H9 (cell line): ENCODE data around the gene COL4A2. TPM values are rescaled to one million over a fixed set of nuclear protein-coding genes. Genes with fewer than 3 reads are reported as not detected.

ENCODE experiments used
- DNase-seq: peaks from one replicate; pipeline ENCODE4 v3.0.0-alpha.2; 2017
- H2AFZ ChIP-seq: one replicate; pipeline ENCODE4 v1.6.1; 2013; ENCODE audit warnings: mild to moderate bottlenecking, low read length, control low read depth, moderate library complexity
- H2AK5ac ChIP-seq: 2 replicates; pipeline ENCODE4 v1.6.1; 2013; ENCODE audit warnings: low read length, control low read depth, mixed read lengths; ENCODE audit not compliant: insufficient read length
- H2BK120ac ChIP-seq: one replicate; pipeline ENCODE4 v1.6.1; 2013; ENCODE audit warnings: low read depth, mild to moderate bottlenecking, low read length, control low read depth, inconsistent platforms; ENCODE audit not compliant: poor library complexity, severe bottlenecking
- H2BK12ac ChIP-seq: 2 replicates; pipeline ENCODE4 v1.6.1; 2013; ENCODE audit warnings: low read length, control low read depth, mixed read lengths, low read depth; ENCODE audit not compliant: insufficient read length
- H2BK15ac ChIP-seq: 2 replicates; pipeline ENCODE4 v1.6.1; 2013; ENCODE audit warnings: low read depth, low read length, control low read depth
- H2BK20ac ChIP-seq: one replicate; pipeline ENCODE4 v1.6.1; 2013; ENCODE audit warnings: low read depth, mild to moderate bottlenecking, low read length, control low read depth, inconsistent platforms; ENCODE audit not compliant: poor library complexity, severe bottlenecking
- H2BK5ac ChIP-seq: 2 replicates; pipeline ENCODE4 v1.6.1; 2013; ENCODE audit warnings: low read length, control low read depth, mixed read lengths; ENCODE audit not compliant: insufficient read length
- H3K14ac ChIP-seq: 2 replicates; pipeline ENCODE4 v1.6.1; 2013; ENCODE audit warnings: low read length, control low read depth; ENCODE audit not compliant: insufficient read depth
- H3K18ac ChIP-seq: 2 replicates; pipeline ENCODE4 v1.6.1; 2013; ENCODE audit warnings: low read depth, mild to moderate bottlenecking, mixed read lengths, low read length, control low read depth; ENCODE audit not compliant: insufficient read length
- H3K23ac ChIP-seq: 2 replicates; pipeline ENCODE4 v1.6.1; 2013; ENCODE audit warnings: low read length, control low read depth, mixed read lengths, low read depth; ENCODE audit not compliant: insufficient read length
- H3K23me2 ChIP-seq: 2 replicates; pipeline ENCODE4 v1.6.1; 2013; ENCODE audit warnings: low read depth, mild to moderate bottlenecking, mixed read lengths, low read length, control low read depth; ENCODE audit not compliant: insufficient read length, poor library complexity, severe bottlenecking
- H3K27ac ChIP-seq: 2 replicates; pipeline ENCODE4 v1.5.1; 2013; ENCODE audit warnings: low read length, control low read depth, mixed read lengths, low read depth; ENCODE audit not compliant: insufficient read length
- H3K27me3 ChIP-seq: 2 replicates; pipeline ENCODE4 v1.6.1; 2013; ENCODE audit warnings: low read length, control low read depth, inconsistent platforms; ENCODE audit not compliant: insufficient read depth
- H3K4ac ChIP-seq: 2 replicates; pipeline ENCODE4 v1.6.1; 2013; ENCODE audit warnings: low read depth, mild to moderate bottlenecking, control low read depth, inconsistent platforms, low read length, moderate library complexity
- H3K4me1 ChIP-seq: 2 replicates; pipeline ENCODE4 v1.6.1; 2013; ENCODE audit warnings: low read length, control low read depth, inconsistent platforms; ENCODE audit not compliant: insufficient read depth
- H3K4me2 ChIP-seq: 2 replicates; pipeline ENCODE4 v1.6.1; 2013; ENCODE audit warnings: low read length, control low read depth, mixed read lengths; ENCODE audit not compliant: insufficient read length, insufficient read depth
- H3K56ac ChIP-seq: 2 replicates; pipeline ENCODE4 v1.6.1; 2013; ENCODE audit warnings: low read depth, mild to moderate bottlenecking, mixed read lengths, low read length, control low read depth; ENCODE audit not compliant: insufficient read length
- H3K79me1 ChIP-seq: 2 replicates; pipeline ENCODE4 v1.6.1; 2013; ENCODE audit warnings: low read depth, mild to moderate bottlenecking, moderate library complexity, low read length, control low read depth, inconsistent platforms; ENCODE audit not compliant: insufficient read depth, poor library complexity, severe bottlenecking
- H3K79me2 ChIP-seq: 2 replicates; pipeline ENCODE4 v1.6.1; 2013; ENCODE audit warnings: low read length, control low read depth, inconsistent platforms; ENCODE audit not compliant: insufficient read depth
- H3K9ac ChIP-seq: 2 replicates; pipeline ENCODE4 v1.6.1; 2013; ENCODE audit warnings: low read length, control low read depth, mixed read lengths; ENCODE audit not compliant: insufficient read length; ENCODE audit errors: extremely low read depth
- H3K9me3 ChIP-seq: one replicate; pipeline ENCODE4 v1.6.1; 2013; ENCODE audit warnings: low read depth, low read length, inconsistent platforms; ENCODE audit not compliant: control insufficient read depth
- H3T11ph ChIP-seq: one replicate; pipeline ENCODE4 v1.6.1; 2013; ENCODE audit warnings: mild to moderate bottlenecking, low read length, control low read depth, inconsistent platforms
- H4K20me1 ChIP-seq: one replicate; pipeline ENCODE4 v1.6.1; 2013; ENCODE audit not compliant: control insufficient read depth, insufficient read length, insufficient read depth
- H4K5ac ChIP-seq: 2 replicates; pipeline ENCODE4 v1.6.1; 2013; ENCODE audit warnings: low read depth, mild to moderate bottlenecking, mixed read lengths, low read length, control low read depth; ENCODE audit not compliant: insufficient read length
- H4K8ac ChIP-seq: replicated peaks from 2 replicates; pipeline ENCODE4 v1.6.1; 2013; ENCODE audit warnings: low read length, control low read depth, mixed read lengths, low read depth; ENCODE audit not compliant: insufficient read length
- H4K91ac ChIP-seq: 2 replicates; pipeline ENCODE4 v1.6.1; 2013; ENCODE audit warnings: low read depth, mild to moderate bottlenecking, moderate library complexity, mixed read lengths, low read length, control low read depth; ENCODE audit not compliant: insufficient read length
- H3K27ac Mint-ChIP-seq, 3 experiments: 2 replicates in 2 of 3; 3 replicates in 1 of 3; pipeline ENCODE4 v1.8.0; 2020 to 2021; ENCODE audit warnings: mixed read lengths in 3 of 3, mild to moderate bottlenecking in 1 of 3, moderate library complexity in 1 of 3
- H3K27me3 Mint-ChIP-seq: 2 replicates; pipeline ENCODE4 v1.8.0; 2021; ENCODE audit warnings: low read depth, mild to moderate bottlenecking, moderate library complexity, mixed read lengths
- H3K36me3 Mint-ChIP-seq, 3 experiments: 2 replicates in 2 of 3; 3 replicates in 1 of 3; pipeline ENCODE4 v1.8.0; 2020 to 2021; ENCODE audit warnings: low read depth in 3 of 3, mixed read lengths in 3 of 3; ENCODE audit not compliant: insufficient read depth in 1 of 3
- H3K4me1 Mint-ChIP-seq, 2 experiments: 2 replicates each; pipeline ENCODE4 v1.8.0; 2020; ENCODE audit warnings: mixed read lengths in 2 of 2
- H3K4me3 Mint-ChIP-seq, 2 experiments: 2 replicates in 1 of 2; 3 replicates in 1 of 2; pipeline ENCODE4 v1.8.0; 2020 to 2021; ENCODE audit warnings: mild to moderate bottlenecking in 2 of 2, mixed read lengths in 2 of 2, moderate library complexity in 1 of 2
- H3K9me3 Mint-ChIP-seq, 2 experiments: 2 replicates in 1 of 2; 3 replicates in 1 of 2; pipeline ENCODE4 v1.8.0; 2020; ENCODE audit warnings: mild to moderate bottlenecking in 2 of 2, mixed read lengths in 2 of 2, moderate library complexity in 1 of 2
- WGBS: extraction: QIAGEN DNeasy Blood & Tissue Kit; methylation state at CpG from one replicate; pipeline ENCODE4 v1.1.7; 2013; ENCODE audit warnings: missing lambda C conversion rate, low lambda C conversion rate, mixed read lengths; ENCODE audit not compliant: insufficient read length; ENCODE audit errors: extremely low coverage; 5-methylcytosine and 5-hydroxymethylcytosine counted together
- total RNA-seq: library from RNA; stranded (reverse); gene quantifications from 2 replicates; pipeline ENCODE4 v1.2.1, GENCODE V29; 2021
- TF ChIP-seq, protein P1 (sequence below): fragments of 200-600 bp; sonication (generic); conservative IDR thresholded peaks from 3 replicates; pipeline ENCODE4 v1.8.0; 2021; ENCODE audit warnings: antibody characterized with exemption, mild to moderate bottlenecking

Gene COL4A2
- total RNA-seq, 1 experiment from 2014 or later, result 76.5 TPM

DNA sequence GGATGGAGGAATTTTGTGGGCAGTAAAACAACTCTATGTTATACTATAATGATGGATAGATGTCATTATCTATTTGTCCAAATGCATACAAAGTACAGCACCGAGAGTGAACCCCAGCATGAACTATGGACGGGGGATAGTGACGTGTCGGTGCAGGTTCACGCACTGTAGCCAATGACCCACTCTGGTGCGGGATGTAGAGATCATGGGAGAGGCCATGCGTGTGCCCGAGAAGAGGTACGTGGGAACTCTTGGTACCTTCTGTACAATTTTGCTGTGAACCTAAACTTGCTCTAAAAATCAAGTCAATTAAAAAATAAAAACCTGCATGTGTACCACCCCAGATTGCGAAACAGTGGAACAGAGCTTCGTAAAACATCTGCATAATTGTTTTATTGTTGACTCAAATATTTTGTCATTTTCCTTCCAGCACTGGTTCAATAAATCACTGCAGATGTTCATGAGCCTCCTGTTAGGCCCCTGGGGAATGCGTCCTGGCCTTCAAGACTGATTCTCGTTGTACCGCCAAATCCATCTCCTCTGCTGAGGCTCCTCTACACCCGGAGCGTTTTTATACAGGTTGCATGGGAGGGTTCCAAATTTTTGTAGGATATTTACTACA lies 31.0 kb upstream of the COL4A2 start:
- H3K27me3 Mint-ChIP-seq, result no peaks in the 10 kb centered on the region
- Histone ChIP-seq H3K18ac (no peak overlapping the region), H2BK120ac (no peak overlapping the region), H4K20me1 (no peaks in the 10 kb centered on the region), H2BK5ac (no peak overlapping the region), H3K56ac (no peak overlapping the region), H3K4ac (no peak overlapping the region), H3K14ac (no peak overlapping the region), H3K4me1 (no peaks in the 10 kb centered on the region), H4K8ac (no peak overlapping the region), H3K4me2 (no peak overlapping the region), H3K9ac (no peak overlapping the region), H3K9me3 (no peaks in the 10 kb centered on the region), H2BK12ac (no peak overlapping the region), H2BK20ac (no peak overlapping the region), H3K79me2 (peaks cover 3% of the 10 kb centered on the region; the same call in 1 of the 2 replicates), H2AK5ac (no peak overlapping the region), H3K27ac (no peak overlapping the region), H4K5ac (no peak overlapping the region), H4K91ac (no peak overlapping the region), H3K79me1 (no peaks in the 10 kb centered on the region), H3K23ac (no peak overlapping the region), H3K23me2 (no peaks in the 10 kb centered on the region), H2BK15ac (no peak overlapping the region), H3T11ph (no peak overlapping the region), H3K27me3 (no peaks in the 10 kb centered on the region), H2AFZ (no peak overlapping the region)
- H3K27ac Mint-ChIP-seq, result no peak overlapping the region
- no CpG with 5 or more reads among the region's 16 CpGs for WGBS
- no peak overlapping the region for H3K4me3 Mint-ChIP-seq
- no peak for DNase-seq
- TF ChIP-seq, protein P1, sequence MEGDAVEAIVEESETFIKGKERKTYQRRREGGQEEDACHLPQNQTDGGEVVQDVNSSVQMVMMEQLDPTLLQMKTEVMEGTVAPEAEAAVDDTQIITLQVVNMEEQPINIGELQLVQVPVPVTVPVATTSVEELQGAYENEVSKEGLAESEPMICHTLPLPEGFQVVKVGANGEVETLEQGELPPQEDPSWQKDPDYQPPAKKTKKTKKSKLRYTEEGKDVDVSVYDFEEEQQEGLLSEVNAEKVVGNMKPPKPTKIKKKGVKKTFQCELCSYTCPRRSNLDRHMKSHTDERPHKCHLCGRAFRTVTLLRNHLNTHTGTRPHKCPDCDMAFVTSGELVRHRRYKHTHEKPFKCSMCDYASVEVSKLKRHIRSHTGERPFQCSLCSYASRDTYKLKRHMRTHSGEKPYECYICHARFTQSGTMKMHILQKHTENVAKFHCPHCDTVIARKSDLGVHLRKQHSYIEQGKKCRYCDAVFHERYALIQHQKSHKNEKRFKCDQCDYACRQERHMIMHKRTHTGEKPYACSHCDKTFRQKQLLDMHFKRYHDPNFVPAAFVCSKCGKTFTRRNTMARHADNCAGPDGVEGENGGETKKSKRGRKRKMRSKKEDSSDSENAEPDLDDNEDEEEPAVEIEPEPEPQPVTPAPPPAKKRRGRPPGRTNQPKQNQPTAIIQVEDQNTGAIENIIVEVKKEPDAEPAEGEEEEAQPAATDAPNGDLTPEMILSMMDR, result no peak
- no peaks in the 10 kb centered on the region; a peak in 1 of 7 replicates for H3K36me3 Mint-ChIP-seq
- H3K9me3 Mint-ChIP-seq, result no peaks in the 10 kb centered on the region
- peaks cover 9 to 13% of the 10 kb centered on the region in 2 experiments for H3K4me1 Mint-ChIP-seq
